A673 (cell line): ENCODE results near the gene THAP12. TPM values are rescaled to one million over a fixed set of nuclear protein-coding genes. Genes with fewer than 3 reads are reported as not detected.

Experiments used
- BruUV-seq: library from RNA; stranded (reverse); fragments of 400-500 nt; replicated peaks from 2 replicates; lab custom pipeline; 2021; lab: Mats Ljungman, UMichigan
- CTCF ChIA-PET: fragments of 300-600 bp; sonication (Branson Sonifier 250); formaldehyde crosslinking; loops from one replicate; lab custom pipeline; 2022; ENCODE audit warnings: antibody characterized with exemption; lab: Charles Lee
- POLR2A ChIA-PET: fragments of 300-600 bp; sonication (Branson Sonifier 250); formaldehyde crosslinking; loops from one replicate; lab custom pipeline; 2022; ENCODE audit warnings: antibody characterized with exemption; ENCODE audit not compliant: low non-redundant PET; lab: Charles Lee
- DNase-seq: peaks from one replicate; pipeline ENCODE4 v3.0.0-alpha.2; 2015; ENCODE audit warnings: low spot score
- H3K27ac ChIP-seq: fragments of 200-600 bp; sonication (generic); 2 replicates; pipeline ENCODE4 v1.5.1; 2016; ENCODE audit warnings: mixed run types, low read depth, mild to moderate bottlenecking, mixed read lengths, antibody characterized with exemption, low read length; ENCODE audit not compliant: poor library complexity, severe bottlenecking
- H3K27me3 ChIP-seq: fragments of 200-600 bp; sonication (generic); replicated peaks from 2 replicates; pipeline ENCODE4 v1.6.1; 2017; ENCODE audit warnings: mixed run types, low read depth, mild to moderate bottlenecking, mixed read lengths, antibody characterized with exemption, low read length; ENCODE audit not compliant: insufficient read depth, poor library complexity
- H3K36me3 ChIP-seq: fragments of 200-600 bp; sonication (generic); 2 replicates; pipeline ENCODE4 v1.6.1; 2016; ENCODE audit warnings: mixed run types, mild to moderate bottlenecking, mixed read lengths, antibody characterized with exemption, low read length; ENCODE audit not compliant: insufficient read depth, poor library complexity, severe bottlenecking
- H3K4me1 ChIP-seq: fragments of 200-600 bp; sonication (generic); 2 replicates; pipeline ENCODE4 v1.6.1; 2017; ENCODE audit warnings: mixed run types, mild to moderate bottlenecking, mixed read lengths, antibody characterized with exemption, low read length; ENCODE audit not compliant: insufficient read depth, poor library complexity, severe bottlenecking
- H3K4me3 ChIP-seq: fragments of 200-600 bp; sonication (generic); 2 replicates; pipeline ENCODE4 v1.5.1; 2016; ENCODE audit warnings: low read depth, mixed run types, mild to moderate bottlenecking, mixed read lengths, low read length; ENCODE audit not compliant: poor library complexity, severe bottlenecking
- H3K9me3 ChIP-seq: fragments of 200-600 bp; sonication (generic); 2 replicates; pipeline ENCODE4 v1.6.1; 2016; ENCODE audit warnings: mixed run types, low read depth, mild to moderate bottlenecking, mixed read lengths, antibody characterized with exemption, low read length; ENCODE audit not compliant: poor library complexity, severe bottlenecking
- EZH2 ChIP-seq: fragments of 200-600 bp; sonication (generic); IDR thresholded peaks from 2 replicates; pipeline ENCODE4 v1.6.1; 2017; ENCODE audit warnings: borderline replicate concordance, low read depth, mild to moderate bottlenecking, mixed read lengths, antibody characterized with exemption, low read length; ENCODE audit not compliant: poor library complexity, severe bottlenecking
- intact Hi-C: fragments of 100-400 bp; cut with micrococcal nuclease; formaldehyde crosslinking; loops from one replicate; pipeline ENCODE4 v1.10.0; 2022; ENCODE audit not compliant: unreplicated experiment
- total RNA-seq: library from RNA; stranded (reverse); gene quantifications from 2 replicates; pipeline ENCODE4 v1.2.3, GENCODE V29; 2021
- TF ChIP-seq, protein P1 (sequence below): fragments of 300-800, 200-600 bp; sonication (generic); conservative IDR thresholded peaks from 2 replicates; pipeline ENCODE4 v1.5.1; 2017; ENCODE audit warnings: low read depth, mild to moderate bottlenecking, antibody characterized with exemption, low read length, moderate library complexity, mixed read lengths

THAP12 gene
- total RNA-seq, 1 experiment from 2014 or later: 53.1 TPM

DNA sequence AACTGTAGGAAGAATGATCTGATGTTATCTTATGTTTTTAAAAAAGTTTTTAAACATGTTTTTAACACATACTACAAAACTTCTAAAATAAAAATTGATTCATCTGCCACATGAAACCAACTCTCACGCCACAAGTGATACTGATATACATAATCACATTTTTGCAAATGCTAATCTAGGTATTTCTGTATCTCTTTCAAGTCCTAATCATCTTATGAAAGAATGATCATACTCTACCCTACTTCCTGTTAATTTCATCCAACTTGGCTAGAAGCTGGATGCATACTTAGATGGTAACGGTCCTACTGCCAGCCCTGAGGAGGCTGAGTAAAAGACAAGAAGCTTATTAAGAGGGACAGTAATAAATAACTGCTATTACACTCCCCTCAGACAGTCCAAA is 19.2 kb downstream of the THAP12 start:
- ChIA-PET CTCF (no interaction called here), POLR2A (no interaction called here)
- H3K4me3 ChIP-seq: no peak overlapping the region
- H3K9me3 ChIP-seq: no peaks in the 10 kb centered on the region
- H3K4me1 ChIP-seq: peaks cover 15% of the 10 kb centered on the region
- H3K36me3 ChIP-seq: no peaks in the 10 kb centered on the region
- intact Hi-C loops: no loop called here
- H3K27ac ChIP-seq: no peak overlapping the region
- DNase-seq: no peak
- no peak for TF ChIP-seq EZH2
- no peaks in the 10 kb centered on the region for H3K27me3 ChIP-seq
- BruUV-seq: no TSS peak

DNA sequence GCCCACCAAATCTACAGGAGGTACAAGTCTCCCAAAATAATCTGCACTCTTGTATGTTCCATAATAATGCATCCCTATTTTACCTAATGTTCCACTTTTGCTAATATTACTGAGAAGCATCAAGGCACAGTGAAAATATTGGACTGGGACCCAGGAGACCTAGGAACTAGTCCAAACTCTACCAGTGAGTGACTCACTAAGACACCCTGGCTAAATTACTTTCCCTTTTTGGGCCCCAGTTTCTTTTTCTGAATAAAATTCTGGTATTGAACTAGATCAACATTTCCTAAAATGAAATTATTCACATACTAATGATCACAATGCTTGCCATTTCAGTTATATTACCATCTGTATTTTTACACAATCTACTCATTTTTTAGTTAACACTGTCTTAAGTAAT is 19.6 kb downstream of the THAP12 start:
- Histone ChIP-seq H3K4me1 (peaks cover 15% of the 10 kb centered on the region), H3K36me3 (no peaks in the 10 kb centered on the region), H3K4me3 (no peak overlapping the region), H3K27ac (no peak overlapping the region), H3K9me3 (no peaks in the 10 kb centered on the region), H3K27me3 (no peaks in the 10 kb centered on the region)
- ChIA-PET POLR2A (no interaction called here), CTCF (no interaction called here)
- BruUV-seq: no TSS peak
- no peak for DNase-seq
- intact Hi-C loops: no loop called here
- TF ChIP-seq EZH2: no peak
- TF ChIP-seq, protein P1, sequence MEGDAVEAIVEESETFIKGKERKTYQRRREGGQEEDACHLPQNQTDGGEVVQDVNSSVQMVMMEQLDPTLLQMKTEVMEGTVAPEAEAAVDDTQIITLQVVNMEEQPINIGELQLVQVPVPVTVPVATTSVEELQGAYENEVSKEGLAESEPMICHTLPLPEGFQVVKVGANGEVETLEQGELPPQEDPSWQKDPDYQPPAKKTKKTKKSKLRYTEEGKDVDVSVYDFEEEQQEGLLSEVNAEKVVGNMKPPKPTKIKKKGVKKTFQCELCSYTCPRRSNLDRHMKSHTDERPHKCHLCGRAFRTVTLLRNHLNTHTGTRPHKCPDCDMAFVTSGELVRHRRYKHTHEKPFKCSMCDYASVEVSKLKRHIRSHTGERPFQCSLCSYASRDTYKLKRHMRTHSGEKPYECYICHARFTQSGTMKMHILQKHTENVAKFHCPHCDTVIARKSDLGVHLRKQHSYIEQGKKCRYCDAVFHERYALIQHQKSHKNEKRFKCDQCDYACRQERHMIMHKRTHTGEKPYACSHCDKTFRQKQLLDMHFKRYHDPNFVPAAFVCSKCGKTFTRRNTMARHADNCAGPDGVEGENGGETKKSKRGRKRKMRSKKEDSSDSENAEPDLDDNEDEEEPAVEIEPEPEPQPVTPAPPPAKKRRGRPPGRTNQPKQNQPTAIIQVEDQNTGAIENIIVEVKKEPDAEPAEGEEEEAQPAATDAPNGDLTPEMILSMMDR: no peak

GRCh38 chr11:76355172-76355571 is 25.8 kb downstream of the THAP12 start:
- ChIA-PET CTCF (no interaction called here), POLR2A (no interaction called here)
- no TSS peak for BruUV-seq
- H3K36me3 ChIP-seq: peaks cover 29% of the 10 kb centered on the region
- no peaks in the 10 kb centered on the region for H3K27me3 ChIP-seq
- H3K4me3 ChIP-seq: no peak overlapping the region
- H3K27ac ChIP-seq: no peak overlapping the region
- H3K4me1 ChIP-seq: no peaks in the 10 kb centered on the region
- TF ChIP-seq, protein P1: no peak
- TF ChIP-seq EZH2: no peak
- intact Hi-C loops: no loop called here
- no peaks in the 10 kb centered on the region for H3K9me3 ChIP-seq
- DNase-seq: no peak

- ChIA-PET CTCF (no interaction called here), POLR2A (no interaction called here)
- intact Hi-C loops: no loop called here
- TF ChIP-seq, protein P1: no peak
- TF ChIP-seq EZH2: no peak
- no peak for DNase-seq
- no peak overlapping the region for H3K4me3 ChIP-seq
- no TSS peak for BruUV-seq
- peaks cover 18% of the 10 kb centered on the region for H3K36me3 ChIP-seq
- peaks cover 13% of the 10 kb centered on the region for H3K4me1 ChIP-seq
- H3K27me3 ChIP-seq: no peaks in the 10 kb centered on the region
- H3K9me3 ChIP-seq: no peaks in the 10 kb centered on the region
- no peak overlapping the region for H3K27ac ChIP-seq
These were observed 32.6 kb downstream of the THAP12 start for GRCh38 chr11:76348348-76348747.
